GM19438 (cell line): ENCODE measurements around the gene USP12.
A peak's percentile ranks its signal among the peaks of the same experiment; 100 is the strongest.
"Not testable (repeated sequence)": the region's sequence is repeated elsewhere in the genome, so short reads cannot be mapped to it uniquely, and the experiment has no call there.

ENCODE experiments used
- ATAC-seq: cut with Tn5 transposase; IDR thresholded peaks from one replicate; pipeline ENCODE4 v1.9.1; 2021; ENCODE audit warnings: low read depth; ENCODE audit not compliant: unreplicated experiment

The USP12 gene

GRCh38 chr13:27125357-27126282, 46.0 kb downstream of the USP12 start:
- ATAC-seq = no peak

GRCh38 chr13:27124571-27124970, 47.0 kb downstream of the USP12 start:
- ATAC-seq = no peak

GRCh38 chr13:27123445-27123844, 48.2 kb downstream of the USP12 start:
- ATAC-seq = not testable (repeated sequence)

GRCh38 chr13:27122036-27122435, 49.6 kb downstream of the USP12 start:
- no peak for ATAC-seq

GRCh38 chr13:27120811-27121210, 50.8 kb downstream of the USP12 start:
- ATAC-seq = no peak

GRCh38 chr13:27120011-27120410, 51.6 kb downstream of the USP12 start:
- no peak for ATAC-seq

- no peak for ATAC-seq
These were observed 53.1 kb downstream of the USP12 start for GRCh38 chr13:27118428-27119054.

- ATAC-seq = no peak
These were observed 53.7 kb downstream of the USP12 start for GRCh38 chr13:27117952-27118351.

GRCh38 chr13:27117158-27117557, 54.5 kb downstream of the USP12 start:
- ATAC-seq = no peak

- no peak for ATAC-seq
These were observed 58.2 kb downstream of the USP12 start for GRCh38 chr13:27113436-27113835.

GRCh38 chr13:27112006-27112405, 59.6 kb downstream of the USP12 start:
- peak; percentile 56 for ATAC-seq

GRCh38 chr13:27110056-27110746, 61.4 kb downstream of the USP12 start:
- no peak for ATAC-seq

- ATAC-seq = no peak
These were observed 65.5 kb downstream of the USP12 start for GRCh38 chr13:27106144-27106543.

- ATAC-seq = no peak
These were observed 67.0 kb downstream of the USP12 start for GRCh38 chr13:27104606-27105005.

GRCh38 chr13:27101847-27102246, 69.8 kb downstream of the USP12 start:
- ATAC-seq = no peak

GRCh38 chr13:27101289-27101688, 70.3 kb downstream of the USP12 start:
- no peak for ATAC-seq

GRCh38 chr13:27097691-27098090, 73.9 kb downstream of the USP12 start:
- no peak for ATAC-seq

- no peak for ATAC-seq
These were observed 80.2 kb downstream of the USP12 start for GRCh38 chr13:27091451-27091850.

- no peak for ATAC-seq
These were observed 83.0 kb downstream of the USP12 start for GRCh38 chr13:27088619-27089018.

GRCh38 chr13:27086599-27087265, 84.9 kb downstream of the USP12 start:
- no peak for ATAC-seq

- no peak for ATAC-seq
These were observed 88.4 kb downstream of the USP12 start for GRCh38 chr13:27083183-27083582.
